ENCODE results near the gene FARP2.
"Not testable (repeated sequence)": the region's sequence is repeated elsewhere in the genome, so short reads cannot be mapped to it uniquely, and the experiment has no call there.

Gene FARP2

GRCh38 chr2:241399941-241400922, 44.1 kb downstream of the FARP2 start:
- in situ Hi-C loops (cut with MboI; ENCODE audit: low sequenced_read_pairs), result no loop called here

GRCh38 chr2:241408849-241409248, 52.8 kb downstream of the FARP2 start:
- in situ Hi-C loops (cut with MboI; ENCODE audit: low sequenced_read_pairs), result no loop called here

GRCh38 chr2:241410739-241411176, 54.7 kb downstream of the FARP2 start:
- in situ Hi-C loops (cut with MboI; ENCODE audit: low sequenced_read_pairs), result no loop called here

- in situ Hi-C loops (cut with MboI; ENCODE audit: low sequenced_read_pairs), result no loop called here
Measured at GRCh38 chr2:241412144-241412543, 56.1 kb downstream of the FARP2 start.

GRCh38 chr2:241413501-241413900, 57.4 kb downstream of the FARP2 start:
- in situ Hi-C loops (cut with MboI; ENCODE audit: low sequenced_read_pairs), result not testable (repeated sequence)

GRCh38 chr2:241413929-241414580, 58.0 kb downstream of the FARP2 start:
- in situ Hi-C loops (cut with MboI; ENCODE audit: low sequenced_read_pairs), result no loop called here

GRCh38 chr2:241415196-241415595, 59.1 kb downstream of the FARP2 start:
- in situ Hi-C loops (cut with MboI; ENCODE audit: low sequenced_read_pairs), result no loop called here

- in situ Hi-C loops (cut with MboI; ENCODE audit: low sequenced_read_pairs), result no loop called here
Measured at GRCh38 chr2:241417626-241418025, 61.5 kb downstream of the FARP2 start.

- in situ Hi-C loops (cut with MboI; ENCODE audit: low sequenced_read_pairs), result no loop called here
Measured at GRCh38 chr2:241421330-241421729, 65.2 kb downstream of the FARP2 start.

GRCh38 chr2:241421942-241422341, 65.9 kb downstream of the FARP2 start:
- in situ Hi-C loops (cut with MboI; ENCODE audit: low sequenced_read_pairs), result not testable (repeated sequence)

GRCh38 chr2:241422350-241422749, 66.3 kb downstream of the FARP2 start:
- in situ Hi-C loops (cut with MboI; ENCODE audit: low sequenced_read_pairs), result no loop called here

- in situ Hi-C loops (cut with MboI; ENCODE audit: low sequenced_read_pairs), result not testable (repeated sequence)
Measured at GRCh38 chr2:241423489-241423888, 67.4 kb downstream of the FARP2 start.

- in situ Hi-C loops (cut with MboI; ENCODE audit: low sequenced_read_pairs), result no loop called here
Measured at GRCh38 chr2:241425368-241425767, 69.3 kb downstream of the FARP2 start.

GRCh38 chr2:241430178-241430577, 74.1 kb downstream of the FARP2 start:
- in situ Hi-C loops (cut with MboI; ENCODE audit: low sequenced_read_pairs), result no loop called here

GRCh38 chr2:241432824-241433448, 76.9 kb downstream of the FARP2 start:
- in situ Hi-C loops (cut with MboI; ENCODE audit: low sequenced_read_pairs), result no loop called here

GRCh38 chr2:241437179-241437578, 81.1 kb downstream of the FARP2 start:
- in situ Hi-C loops (cut with MboI; ENCODE audit: low sequenced_read_pairs), result no loop called here

GRCh38 chr2:241441492-241441891, 85.4 kb downstream of the FARP2 start:
- in situ Hi-C loops (cut with MboI; ENCODE audit: low sequenced_read_pairs), result no loop called here

GRCh38 chr2:241443486-241444223, 87.6 kb downstream of the FARP2 start:
- in situ Hi-C loops (cut with MboI; ENCODE audit: low sequenced_read_pairs), result no loop called here

GRCh38 chr2:241445426-241445825, 89.3 kb downstream of the FARP2 start:
- in situ Hi-C loops (cut with MboI; ENCODE audit: low sequenced_read_pairs), result no loop called here

GRCh38 chr2:241450092-241450491, 94.0 kb downstream of the FARP2 start:
- in situ Hi-C loops (cut with MboI; ENCODE audit: low sequenced_read_pairs), result not testable (repeated sequence)

Data from HL-60/S4 treated with phorbol 12-myristate 13-acetate at 8.2 ng/mL for 4 days and 3 days (cell line).